K562 treated with DMSO at 1 percent for 4 hours (cell line): ENCODE data around the gene RWDD3. TPM values are rescaled to one million over a fixed set of nuclear protein-coding genes. Genes with fewer than 3 reads are reported as not detected.

ENCODE experiments used
- total RNA-seq: library from RNA; unstranded; fragments of 300-600 nt; gene quantifications from 2 replicates; pipeline ENCODE4 v1.2.3, GENCODE V29; 2022; ENCODE audit not compliant: insufficient read depth

The RWDD3 gene
- total RNA-seq: 7.8 and 12.2 TPM in 2 replicates

GRCh38 chr1:95233737-95234500 is at the start of gene RWDD3:
Gene RWDD3, plus strand, starts transcription at chr1:95234210. Its CDS starts 21 bp downstream, at chr1:95234231.

Other genes starting within 250 kb of the RWDD3 start
- 0.21 TPM in 1 of 2 replicates, not detected in the other for gene ALG14, start 161.3 kb upstream of the RWDD3 start, total RNA-seq
- gene TLCD4, start 116.9 kb upstream of the RWDD3 start, total RNA-seq: 6.7 and 6.9 TPM in 2 replicates